H1 (cell line): ENCODE results near the gene KAZALD1.

ENCODE experiments used
- BRCA1 ChIP-seq: IDR thresholded peaks from 2 replicates; pipeline ENCODE4 v1.6.1; 2012; ENCODE audit warnings: low read depth, low read length, improper control_type of control experiment
- CREB1 ChIP-seq: IDR thresholded peaks from 2 replicates; pipeline ENCODE4 v1.6.1; 2012; ENCODE audit warnings: inconsistent platforms
- CTCF ChIP-seq, 3 experiments: IDR thresholded peaks; 1 replicate in 2 of 3; 2 replicates in 1 of 3; pipeline versions ENCODE4 v1.5.1 to v1.6.1; 2011; ENCODE audit warnings: low read length in 3 of 3, mild to moderate bottlenecking in 3 of 3, inconsistent platforms in 2 of 3, low read depth in 1 of 3, moderate library complexity in 1 of 3; ENCODE audit not compliant: insufficient read depth in 1 of 3; ENCODE audit errors: control extremely low read depth in 1 of 3
- EP300 ChIP-seq, 2 experiments: IDR thresholded peaks; 1 replicate in 1 of 2; 2 replicates in 1 of 2; pipeline ENCODE4 v1.6.1; 2011 to 2012; ENCODE audit warnings: low read depth in 2 of 2, low read length in 2 of 2, mild to moderate bottlenecking in 2 of 2, borderline replicate concordance in 1 of 2, inconsistent platforms in 1 of 2, moderate library complexity in 1 of 2
- EZH2 ChIP-seq: fragments of 200-600 bp; sonication (generic); IDR thresholded peaks from 2 replicates; pipeline ENCODE4 v1.7.1; 2012; ENCODE audit warnings: low read depth, mild to moderate bottlenecking, moderate library complexity, low read length, inconsistent platforms; ENCODE audit not compliant: severe bottlenecking
- HDAC2 ChIP-seq, 2 experiments: fragments of 300-600 bp in 1 of 2; sonication (generic) in 1 of 2; IDR thresholded peaks; 2 replicates each; pipeline ENCODE4 v1.6.1; 2011 to 2012; ENCODE audit warnings: low read depth in 2 of 2, low read length in 2 of 2, mild to moderate bottlenecking in 2 of 2, moderate library complexity in 2 of 2, borderline replicate concordance in 1 of 2, inconsistent platforms in 1 of 2
- POLR2AphosphoS5 ChIP-seq: IDR thresholded peaks from 2 replicates; pipeline ENCODE4 v1.6.1; 2011; ENCODE audit warnings: low read depth, low read length
- RAD21 ChIP-seq, 2 experiments: IDR thresholded peaks in 1 of 2; conservative IDR thresholded peaks in 1 of 2; 2 replicates each; pipeline ENCODE4 v1.6.1; 2011; ENCODE audit warnings: low read depth in 2 of 2, low read length in 2 of 2, improper control_type of control experiment in 1 of 2, inconsistent platforms in 1 of 2, mild to moderate bottlenecking in 1 of 2, moderate library complexity in 1 of 2
- SP1 ChIP-seq: IDR thresholded peaks from 2 replicates; pipeline ENCODE4 v1.6.1; 2011; ENCODE audit warnings: low read depth, low read length
- TAF1 ChIP-seq: IDR thresholded peaks from 2 replicates; pipeline ENCODE4 v1.6.1; 2011; ENCODE audit warnings: mild to moderate bottlenecking, low read depth, low read length
- TCF12 ChIP-seq: IDR thresholded peaks from 2 replicates; pipeline ENCODE4 v1.6.1; 2011; ENCODE audit warnings: low read depth, mild to moderate bottlenecking, low read length
- USF2 ChIP-seq: IDR thresholded peaks from 2 replicates; pipeline ENCODE4 v1.6.1; 2011; ENCODE audit warnings: low read length, improper control_type of control experiment
- YY1 ChIP-seq: IDR thresholded peaks from 2 replicates; pipeline ENCODE4 v1.6.1; 2011; ENCODE audit warnings: low read depth, mild to moderate bottlenecking, low read length

- TF ChIP-seq USF2 (no peak), BRCA1 (no peak), YY1 (no peak), RAD21 (IDR thresholded peaks at IDR 0.05 in 1 of 2, conservative IDR thresholded peaks at IDR 0.05 in 1 of 2; ENCODE audit: low read depth in 2 of 2, low read length in 2 of 2) (peak; percentile 92 to 93), CTCF (IDR thresholded peaks at IDR 0.05; ENCODE audit: control extremely low read depth in 1 of 3, insufficient read depth in 1 of 3, low read depth in 1 of 3, low read length in 3 of 3) (peak; percentile 80 to 92 (median 83)), EZH2 (no peak), SP1 (0 out of 2 replicates have a peak, but pooled peaks have one; percentile 23), TCF12 (no peak), POLR2AphosphoS5 (no peak), TAF1 (no peak), EP300 (IDR thresholded peaks at IDR 0.05; ENCODE audit: borderline replicate concordance in 1 of 2, low read depth in 2 of 2, low read length in 2 of 2) (no peak), CREB1 (no peak), HDAC2 (IDR thresholded peaks at IDR 0.05; ENCODE audit: borderline replicate concordance in 1 of 2, low read depth in 2 of 2, low read length in 2 of 2) (no peak)
Observed at GRCh38 chr10:101041252-101041761, 20.5 kb upstream of the KAZALD1 start.
